Thyroid gland (tissue), 4 donors: ENCODE data around the gene ALPL. TPM values are rescaled to one million over a fixed set of nuclear protein-coding genes. Genes with fewer than 3 reads are reported as not detected.

ENCODE experiments used
- DNase-seq, 2 donors: peaks; one replicate each; pipeline ENCODE4 v3.0.0-alpha.2; 2019
- H3K27ac ChIP-seq, 3 donors: fragments of 200-600 bp; sonication (generic); 1 replicate in 2 of 3; 2 replicates in 1 of 3; pipeline ENCODE4 v1.5.1; 2016 to 2019; ENCODE audit warnings: mild to moderate bottlenecking in 1 of 3, moderate library complexity in 1 of 3
- H3K27me3 ChIP-seq: fragments of 200-600 bp; sonication (generic); one replicate; pipeline ENCODE4 v1.5.1; 2019
- H3K36me3 ChIP-seq, 2 donors: fragments of 200-600 bp; sonication (generic); one replicate each; pipeline ENCODE4 v1.5.1; 2016 to 2019
- H3K4me1 ChIP-seq, 2 donors: fragments of 200-600 bp; sonication (generic); one replicate each; pipeline ENCODE4 v1.5.1; 2017 to 2019
- H3K4me3 ChIP-seq, 3 donors: fragments of 200-600 bp; sonication (generic); replicated peaks in 1 of 3; 1 replicate in 2 of 3; 2 replicates in 1 of 3; pipeline ENCODE4 v1.5.1; 2016; ENCODE audit warnings: mild to moderate bottlenecking in 1 of 3
- H3K9me3 ChIP-seq: fragments of 200-600 bp; sonication (generic); one replicate; pipeline ENCODE4 v1.5.1; 2017
- POLR2A ChIP-seq, 2 donors: fragments of 450-650 bp; IDR thresholded peaks; one replicate each; pipeline ENCODE4 v1.6.1; 2017; ENCODE audit warnings: antibody characterized with exemption in 2 of 2, mild to moderate bottlenecking in 2 of 2, moderate library complexity in 1 of 2
- WGBS, 2 donors: methylation state at CpG; one replicate each; pipeline ENCODE4 v1.1.5; 2017; 5-methylcytosine and 5-hydroxymethylcytosine counted together
- intact Hi-C: fragments of 100-400 bp; cut with DNase I; formaldehyde crosslinking; loops from one replicate; pipeline ENCODE4 v1.15.1; 2023
- total RNA-seq, 4 donors: library from RNA; depleted of rRNA; stranded (reverse); fragments of >200 nt; gene quantifications; one replicate each; pipeline ENCODE4 v1.2.3, GENCODE V29; 2016
- TF ChIP-seq, protein P1 (sequence below), 6 experiments: fragments of 200-600 bp in 3 of 6; fragments of 450-650 bp in 3 of 6; sonication (generic) in 3 of 6; IDR thresholded peaks; one replicate each; pipeline ENCODE4 v1.5.1; 2016 to 2019; ENCODE audit warnings: antibody characterized with exemption in 6 of 6, mild to moderate bottlenecking in 2 of 6, inconsistent platforms in 1 of 6, moderate library complexity in 1 of 6

ALPL gene
- total RNA-seq, 4 donors from 2014 or later: 4.0 to 15.6 (median 4.5) TPM

DNA sequence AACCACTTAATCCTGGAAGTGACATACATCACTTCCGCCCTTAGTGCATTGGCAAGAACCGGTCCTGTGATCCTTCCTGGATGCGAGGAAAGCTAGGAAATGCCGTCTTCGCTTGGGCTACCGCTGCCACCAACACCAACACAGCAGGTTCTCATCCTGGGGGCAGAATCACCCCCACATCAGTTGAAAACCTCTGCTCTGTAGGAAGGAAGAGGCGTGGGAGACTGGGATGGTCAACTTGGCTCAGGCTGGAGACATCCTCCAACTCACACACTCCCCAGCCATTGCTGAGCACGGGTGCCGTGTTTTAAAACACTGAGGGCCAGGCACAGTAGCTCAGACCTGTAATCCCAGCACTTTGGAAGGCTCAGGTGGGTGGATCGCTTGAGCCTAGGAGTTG is 74.9 kb downstream of the ALPL start:
- no peak for DNase-seq
- H3K9me3 ChIP-seq: no peaks in the 10 kb centered on the region
- H3K27me3 ChIP-seq: no peaks in the 10 kb centered on the region
- H3K27ac ChIP-seq: no peak overlapping the region
- TF ChIP-seq, protein P1, sequence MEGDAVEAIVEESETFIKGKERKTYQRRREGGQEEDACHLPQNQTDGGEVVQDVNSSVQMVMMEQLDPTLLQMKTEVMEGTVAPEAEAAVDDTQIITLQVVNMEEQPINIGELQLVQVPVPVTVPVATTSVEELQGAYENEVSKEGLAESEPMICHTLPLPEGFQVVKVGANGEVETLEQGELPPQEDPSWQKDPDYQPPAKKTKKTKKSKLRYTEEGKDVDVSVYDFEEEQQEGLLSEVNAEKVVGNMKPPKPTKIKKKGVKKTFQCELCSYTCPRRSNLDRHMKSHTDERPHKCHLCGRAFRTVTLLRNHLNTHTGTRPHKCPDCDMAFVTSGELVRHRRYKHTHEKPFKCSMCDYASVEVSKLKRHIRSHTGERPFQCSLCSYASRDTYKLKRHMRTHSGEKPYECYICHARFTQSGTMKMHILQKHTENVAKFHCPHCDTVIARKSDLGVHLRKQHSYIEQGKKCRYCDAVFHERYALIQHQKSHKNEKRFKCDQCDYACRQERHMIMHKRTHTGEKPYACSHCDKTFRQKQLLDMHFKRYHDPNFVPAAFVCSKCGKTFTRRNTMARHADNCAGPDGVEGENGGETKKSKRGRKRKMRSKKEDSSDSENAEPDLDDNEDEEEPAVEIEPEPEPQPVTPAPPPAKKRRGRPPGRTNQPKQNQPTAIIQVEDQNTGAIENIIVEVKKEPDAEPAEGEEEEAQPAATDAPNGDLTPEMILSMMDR (IDR thresholded peaks at IDR 0.05): no peak
- no peak for TF ChIP-seq POLR2A (IDR thresholded peaks at IDR 0.05)
- WGBS, 2 donors: 74 to 75% methylated on average over 10 of the region's 10 CpGs
- H3K36me3 ChIP-seq: no peaks in the 10 kb centered on the region
- no peak overlapping the region for H3K4me3 ChIP-seq
- intact Hi-C loops: no loop called here
- peaks cover 11 to 19% of the 10 kb centered on the region in 2 donors for H3K4me1 ChIP-seq

DNA sequence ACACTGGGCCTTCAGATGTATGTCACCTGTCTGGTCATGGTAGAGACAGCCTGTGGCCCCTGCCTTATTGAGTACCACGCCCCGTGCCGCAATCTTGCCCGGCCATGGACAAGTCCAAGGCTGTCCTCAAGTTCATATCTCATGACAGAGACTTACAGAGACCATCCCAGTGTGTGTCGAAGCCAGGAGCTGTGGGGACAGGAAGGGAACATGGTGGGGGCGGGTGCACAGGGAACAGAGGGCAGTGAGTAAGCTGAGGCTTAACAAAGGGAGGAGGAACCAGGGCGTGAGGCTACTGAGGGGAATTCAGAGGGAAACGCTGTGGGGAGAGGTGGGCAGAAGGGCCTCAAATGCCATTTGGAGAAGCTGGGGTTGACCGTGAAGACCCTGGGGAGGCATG is 75.8 kb downstream of the ALPL start:
- WGBS, 2 donors: 79 to 89% methylated on average over 9 of the region's 9 CpGs
- no peak for DNase-seq
- intact Hi-C loops: no loop called here
- Histone ChIP-seq H3K27me3 (no peaks in the 10 kb centered on the region), H3K27ac (no peak overlapping the region), H3K4me1 (peaks cover 13 to 22% of the 10 kb centered on the region in 2 donors), H3K9me3 (no peaks in the 10 kb centered on the region), H3K4me3 (no peak overlapping the region), H3K36me3 (no peaks in the 10 kb centered on the region)
- no peak for TF ChIP-seq POLR2A (IDR thresholded peaks at IDR 0.05)
- TF ChIP-seq, protein P1 (IDR thresholded peaks at IDR 0.05): no peak

DNA sequence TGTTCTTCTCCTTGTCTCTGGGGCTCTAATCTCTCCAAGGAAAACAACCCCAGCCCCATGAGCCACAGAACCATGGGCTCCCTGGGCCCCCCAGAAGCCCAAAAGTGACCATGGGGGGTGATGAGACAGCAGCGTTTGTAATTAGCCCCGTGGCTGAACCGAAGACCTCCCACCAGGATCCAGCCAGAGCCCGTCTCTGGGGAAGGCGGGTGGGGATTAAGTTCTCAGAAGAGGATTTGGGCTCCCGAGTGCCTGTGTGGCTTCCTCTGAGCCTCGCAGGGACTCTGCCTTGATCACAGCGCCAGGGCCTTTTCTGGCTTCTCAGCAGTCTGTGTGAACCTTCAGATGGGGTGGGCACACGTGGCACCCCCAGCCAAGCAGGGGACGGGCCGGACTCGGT is 77.0 kb downstream of the ALPL start:
- Histone ChIP-seq H3K4me3 (no peak overlapping the region), H3K27ac (peak overlapping the region in 1 of 3 donors; percentile 58), H3K36me3 (no peaks in the 10 kb centered on the region), H3K4me1 (peaks cover 19 to 34% of the 10 kb centered on the region in 2 donors), H3K9me3 (no peaks in the 10 kb centered on the region), H3K27me3 (no peaks in the 10 kb centered on the region)
- no peak for DNase-seq
- WGBS, 2 donors: 53 to 60% methylated on average over 2 to 5 of the region's 12 CpGs
- intact Hi-C loops: no loop called here
- TF ChIP-seq, protein P1 (IDR thresholded peaks at IDR 0.05): no peak
- no peak for TF ChIP-seq POLR2A (IDR thresholded peaks at IDR 0.05)

DNA sequence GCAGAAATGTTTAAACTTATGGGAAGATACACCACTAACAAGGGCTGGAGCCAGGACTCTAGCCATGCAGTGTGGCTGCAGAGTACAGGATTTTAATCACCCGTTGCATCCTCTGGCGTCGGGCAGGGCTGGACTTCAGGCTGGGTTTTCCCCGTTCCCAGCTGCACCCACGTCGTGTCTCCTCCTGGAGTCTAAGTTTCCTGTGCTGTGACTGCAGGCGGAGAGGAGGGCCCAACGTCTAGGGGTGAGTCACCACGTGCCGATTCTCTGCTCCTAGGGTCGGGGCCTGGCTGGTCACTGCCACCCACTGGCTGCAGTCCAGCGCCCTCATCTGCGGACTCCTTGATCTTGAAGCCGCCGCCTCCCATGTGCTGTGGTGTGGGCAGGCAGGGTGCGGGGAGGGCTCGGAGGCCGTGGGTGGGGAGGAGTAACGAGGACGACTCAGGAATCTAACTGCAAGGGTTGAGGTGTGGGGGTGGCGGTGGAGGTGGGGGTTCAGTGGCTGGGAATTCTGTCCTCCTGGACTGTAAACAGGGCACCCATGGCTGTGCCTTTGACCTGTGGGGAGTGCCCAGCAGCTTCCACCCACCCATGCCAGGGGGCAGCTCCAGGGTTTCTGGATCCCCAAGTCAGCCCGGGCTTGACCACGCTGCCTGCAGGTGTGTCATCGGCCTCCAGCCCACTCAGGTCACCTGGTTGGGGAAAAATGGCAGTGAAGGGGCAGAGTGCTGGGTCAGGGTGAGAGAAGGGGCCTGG is 77.8 kb downstream of the ALPL start:
- Histone ChIP-seq H3K27me3 (no peaks in the 10 kb centered on the region), H3K27ac (peak overlapping the region; percentile 58 to 85 (median 61)), H3K4me3 (no peak overlapping the region), H3K9me3 (no peaks in the 10 kb centered on the region), H3K36me3 (no peaks in the 10 kb centered on the region), H3K4me1 (peaks cover 19 to 38% of the 10 kb centered on the region in 2 donors)
- peak; percentile 97 to 98 for DNase-seq
- intact Hi-C loops: no loop called here
- TF ChIP-seq, protein P1 (IDR thresholded peaks at IDR 0.05): no peak
- TF ChIP-seq POLR2A (IDR thresholded peaks at IDR 0.05): no peak
- 12 to 22% methylated on average over 14 to 23 of the region's 24 CpGs for WGBS, 2 donors

DNA sequence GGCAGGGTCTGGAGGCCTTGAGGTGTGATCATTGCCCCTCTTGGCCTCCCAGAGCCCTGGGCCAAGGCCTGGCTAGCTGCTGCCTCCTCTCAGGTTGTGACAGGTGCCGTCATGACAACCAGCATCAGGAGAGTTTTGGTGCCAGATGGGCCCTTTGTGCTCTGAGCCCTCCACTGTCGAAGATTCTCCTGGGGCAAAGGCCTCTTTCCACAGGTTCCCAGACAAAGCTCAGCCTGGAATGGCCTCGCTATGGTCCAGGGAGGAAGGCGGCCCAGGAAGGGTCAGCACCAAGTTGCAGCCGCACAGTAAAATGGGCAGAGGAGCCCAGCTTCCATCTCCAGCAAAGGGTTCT is 78.4 kb downstream of the ALPL start:
- Histone ChIP-seq H3K4me1 (peaks cover 19 to 38% of the 10 kb centered on the region in 2 donors), H3K36me3 (no peaks in the 10 kb centered on the region), H3K27me3 (no peaks in the 10 kb centered on the region), H3K9me3 (no peaks in the 10 kb centered on the region), H3K4me3 (no peak overlapping the region), H3K27ac (peak overlapping the region; percentile 58 to 85 (median 61))
- WGBS, 2 donors: 94 to 100% methylated on average over 2 to 3 of the region's 5 CpGs
- TF ChIP-seq POLR2A (IDR thresholded peaks at IDR 0.05): no peak
- TF ChIP-seq, protein P1 (IDR thresholded peaks at IDR 0.05): no peak
- no peak for DNase-seq
- intact Hi-C loops: no loop called here
